GM12892 (cell line): ENCODE results near the gene FLYWCH2.

Source experiments
- DNase-seq: peaks from one replicate; pipeline ENCODE4 v3.0.0; 2011; ENCODE audit not compliant: insufficient read length
- FAIRE-seq: peaks from 2 replicates; lab custom pipeline; 2011; peaks lifted over from hg19 to GRCh38; lab: Jason Lieb, UNC
- POLR2A ChIP-seq: IDR thresholded peaks from 2 replicates; pipeline ENCODE4 v1.6.1; 2011; ENCODE audit warnings: low read depth, low read length, control low read depth
- POLR2AphosphoS5 ChIP-seq: IDR thresholded peaks from 2 replicates; pipeline ENCODE4 v1.6.1; 2011; ENCODE audit warnings: low read depth, low read length, control low read depth
- TAF1 ChIP-seq: IDR thresholded peaks from 2 replicates; pipeline ENCODE4 v1.6.1; 2011; ENCODE audit warnings: low read depth, mild to moderate bottlenecking, control low read depth, low read length, borderline replicate concordance

The FLYWCH2 gene

DNA sequence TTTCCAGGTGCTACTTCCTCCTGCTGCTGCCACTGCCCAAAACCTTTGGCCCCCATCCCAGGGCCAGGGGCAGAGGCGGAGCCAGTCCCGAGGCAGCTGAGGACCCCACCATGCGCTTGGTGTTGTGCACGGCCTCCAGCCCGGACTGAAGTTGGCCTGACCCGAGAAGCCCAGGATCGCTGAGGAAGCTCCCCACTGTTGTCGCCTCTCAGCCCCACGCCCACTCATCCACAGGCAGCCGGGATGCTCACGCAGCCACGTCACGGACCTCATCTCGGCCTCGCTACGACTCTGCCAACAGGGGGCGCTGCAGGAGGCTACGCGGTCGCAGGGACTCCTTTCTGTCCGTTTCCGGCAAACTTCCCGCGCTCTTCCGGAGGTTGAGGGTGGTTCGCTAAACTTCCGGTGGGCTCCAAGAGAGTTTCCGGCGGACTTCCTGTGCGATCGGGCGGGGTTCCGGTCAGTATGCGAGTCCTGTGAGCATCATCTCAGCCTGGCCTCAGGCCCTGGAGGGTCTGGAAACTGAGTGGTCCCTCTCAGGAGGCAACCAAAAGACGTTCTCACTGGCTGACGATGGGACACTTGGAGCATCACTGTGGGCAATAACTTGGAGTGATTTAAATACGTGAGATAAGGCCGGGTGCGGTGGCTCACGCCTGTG, 40.5 kb upstream of the FLYWCH2 start:
- no peak for DNase-seq
- TF ChIP-seq TAF1 (no peak), POLR2A (no peak), POLR2AphosphoS5 (no peak)
- no peak for FAIRE-seq

GRCh38 chr16:2843526-2843925, 39.5 kb upstream of the FLYWCH2 start:
- TF ChIP-seq POLR2A = no peak
- FAIRE-seq (no peak), DNase-seq (no peak)

DNA sequence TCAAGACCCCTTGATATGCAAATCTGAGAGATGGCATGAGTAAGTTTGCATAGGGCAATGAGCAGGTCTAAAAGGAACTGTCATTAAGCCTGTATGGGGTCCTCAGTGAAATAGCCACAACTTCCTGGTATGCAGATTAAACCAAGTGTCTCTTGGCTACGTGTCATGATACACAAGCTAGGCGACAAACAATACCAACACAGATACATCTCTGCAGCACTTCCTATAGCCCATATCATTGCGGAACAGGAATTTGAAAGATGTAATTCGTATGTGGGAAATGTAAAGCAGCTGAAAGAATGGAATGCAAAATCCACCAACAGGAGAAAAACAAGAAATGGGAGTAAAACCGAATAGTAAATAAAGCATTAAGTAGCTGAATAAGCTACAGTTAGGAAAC, 37.9 kb upstream of the FLYWCH2 start:
- FAIRE-seq = no peak
- DNase-seq = no peak

DNA sequence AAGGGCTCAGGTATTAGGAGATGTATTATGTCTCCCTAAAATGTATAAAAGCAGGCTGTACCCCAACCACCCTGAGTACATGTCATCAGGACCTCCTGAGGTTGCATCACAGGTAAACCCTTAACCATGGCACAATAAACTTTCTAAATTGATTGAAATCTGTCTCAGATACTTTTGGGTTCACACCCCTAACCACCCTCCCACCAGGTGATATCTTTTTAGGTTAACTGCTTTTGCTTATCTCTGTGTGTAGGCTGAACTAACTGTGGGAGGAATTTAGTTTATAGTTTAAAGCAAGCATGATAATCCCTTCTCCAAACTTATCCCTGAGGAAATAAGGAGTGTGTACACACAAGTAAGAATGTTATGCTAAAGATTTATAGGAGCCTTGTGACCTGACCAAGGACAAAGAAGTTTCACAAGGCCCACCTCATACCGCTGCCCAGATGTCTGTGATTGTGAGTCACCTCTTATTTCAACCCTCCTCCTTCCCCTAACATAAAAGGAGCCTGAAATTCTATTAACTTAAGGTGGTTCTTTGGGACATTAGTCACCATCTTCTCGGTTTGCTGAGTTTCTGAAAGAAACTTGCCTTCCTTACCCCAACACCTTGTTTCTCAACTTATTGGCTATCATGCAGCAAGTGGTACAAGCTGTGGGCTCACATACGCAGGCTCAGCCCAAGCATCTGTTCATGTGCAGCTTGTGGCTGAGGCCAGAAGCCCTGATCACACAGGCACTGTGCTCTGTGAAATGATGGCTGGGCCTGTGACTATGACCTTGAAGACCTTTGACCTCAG, 36.3 kb upstream of the FLYWCH2 start:
- FAIRE-seq = no peak
- TF ChIP-seq TAF1 (no peak), POLR2AphosphoS5 (no peak), POLR2A (no peak)
- no peak for DNase-seq

More for the DNA sequence above, 37.9 kb upstream of the FLYWCH2 start:
- no peak for TF ChIP-seq POLR2AphosphoS5
- no peak for TF ChIP-seq POLR2A
- TF ChIP-seq TAF1 = no peak

- no peak for FAIRE-seq
- DNase-seq = no peak
- no peak for TF ChIP-seq TAF1
- no peak for TF ChIP-seq POLR2AphosphoS5
- no peak for TF ChIP-seq POLR2A
These were observed 33.9 kb upstream of the FLYWCH2 start for GRCh38 chr16:2848933-2849725.

DNA sequence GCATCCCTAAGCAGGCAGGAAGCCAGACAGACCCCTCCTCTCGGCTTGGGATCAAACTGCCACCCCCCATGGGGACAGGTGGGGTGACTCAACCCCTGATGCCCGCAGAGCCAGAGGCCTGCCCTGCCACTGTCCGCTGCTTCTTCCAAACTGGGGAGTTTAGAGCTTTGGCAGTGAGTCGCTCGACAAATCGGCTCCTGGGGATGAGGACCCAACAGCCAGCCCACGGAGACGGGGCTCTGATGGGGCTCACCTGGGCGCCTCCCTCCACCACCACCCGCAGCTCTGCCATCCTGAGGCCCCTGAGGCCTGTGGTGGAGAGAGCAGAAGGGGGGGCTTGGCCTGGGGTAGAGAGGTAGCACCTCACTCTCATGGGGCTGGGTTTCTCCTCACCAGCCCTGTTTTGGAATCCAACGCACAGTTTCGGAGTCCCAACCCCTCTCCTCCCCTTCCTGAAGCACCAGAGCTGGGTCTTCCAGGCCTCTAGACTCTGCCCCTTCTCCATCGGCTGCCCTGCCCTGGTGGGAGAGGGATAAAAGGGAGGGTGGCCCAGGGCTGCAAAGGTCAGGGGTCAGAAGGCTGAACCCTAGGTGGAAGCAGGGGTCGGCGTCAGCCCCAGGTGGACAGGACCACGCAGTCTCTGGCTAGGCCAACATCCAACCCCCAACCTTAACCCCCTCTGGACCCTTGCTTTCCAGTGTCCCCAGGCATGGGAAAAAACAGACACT, 30.8 kb upstream of the FLYWCH2 start:
- no peak for TF ChIP-seq POLR2AphosphoS5
- no peak for TF ChIP-seq POLR2A
- TF ChIP-seq TAF1 = no peak
- FAIRE-seq (no peak), DNase-seq (no peak)

DNA sequence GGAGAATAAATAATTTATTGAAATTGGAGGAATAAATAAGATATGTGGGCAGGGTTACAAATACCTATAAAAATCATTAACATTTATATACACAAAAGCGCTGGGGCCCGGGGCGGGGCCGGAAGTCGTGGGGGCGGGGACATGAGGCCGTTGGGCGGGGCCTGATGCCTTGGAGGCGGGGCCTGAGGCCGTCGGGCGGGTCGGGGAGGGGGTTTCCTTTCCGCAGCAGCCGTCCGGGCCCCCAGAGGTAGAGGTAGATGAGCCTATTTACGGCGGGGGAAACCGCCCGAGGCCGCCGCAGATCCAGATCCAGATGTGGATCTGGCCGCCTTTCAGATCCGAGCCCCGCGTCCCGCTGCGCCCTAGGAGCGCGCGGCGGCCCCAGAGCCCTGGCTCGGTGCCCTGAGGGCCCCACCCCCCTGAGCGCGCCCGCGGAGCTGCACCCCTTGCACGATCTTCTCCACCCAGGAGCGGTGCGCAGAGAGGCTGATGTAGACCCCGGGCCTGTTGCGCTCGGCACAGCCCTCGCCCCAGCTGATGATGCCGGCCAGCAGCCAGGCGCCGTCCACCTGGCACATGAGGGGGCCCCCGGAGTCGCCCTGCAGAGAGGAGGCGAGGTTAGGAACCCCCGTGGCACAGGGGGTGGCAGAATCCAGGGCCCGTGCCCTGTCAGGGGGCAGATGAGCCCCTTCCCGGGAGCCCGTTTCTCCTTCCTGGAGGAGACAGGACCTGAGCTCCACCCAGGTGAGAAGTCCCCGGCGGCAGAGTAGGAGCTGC, 30.1 kb upstream of the FLYWCH2 start:
- TF ChIP-seq POLR2A (no peak), TAF1 (no peak), POLR2AphosphoS5 (no peak)
- no peak for FAIRE-seq
- DNase-seq = no peak

DNA sequence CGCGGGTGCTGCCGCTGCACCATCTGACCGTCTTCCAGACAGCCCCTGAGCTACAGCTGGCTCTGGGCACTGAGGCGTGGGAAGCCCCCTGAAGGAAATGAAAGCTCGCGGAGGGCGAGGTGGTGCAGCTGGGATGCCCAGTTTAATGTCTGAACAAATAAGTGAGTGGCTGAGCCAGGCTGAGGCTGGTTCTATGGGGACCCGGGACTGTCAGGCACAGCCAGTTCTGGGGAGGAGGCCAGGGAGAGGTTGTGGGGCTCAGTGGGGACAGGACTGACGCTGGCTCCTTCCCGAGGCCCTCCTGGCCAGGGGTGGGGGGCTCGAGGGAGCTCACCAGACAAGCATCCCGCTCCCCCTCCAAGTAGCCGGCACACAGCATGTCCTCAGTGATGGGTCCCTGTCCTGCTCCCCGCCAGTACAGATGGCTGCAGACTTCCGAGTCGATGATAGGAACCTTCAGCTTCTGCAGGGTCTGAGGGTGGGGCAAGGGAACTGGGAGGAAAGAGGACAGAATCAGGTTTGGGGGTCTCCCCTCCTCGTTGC, 29.4 kb upstream of the FLYWCH2 start:
- TF ChIP-seq POLR2AphosphoS5 = no peak
- no peak for TF ChIP-seq TAF1
- no peak for TF ChIP-seq POLR2A
- DNase-seq (no peak), FAIRE-seq (no peak)

- FAIRE-seq = no peak
- TF ChIP-seq POLR2AphosphoS5 (no peak), POLR2A (no peak), TAF1 (no peak)
These were observed 28.2 kb upstream of the FLYWCH2 start for GRCh38 chr16:2854700-2855309.

DNA sequence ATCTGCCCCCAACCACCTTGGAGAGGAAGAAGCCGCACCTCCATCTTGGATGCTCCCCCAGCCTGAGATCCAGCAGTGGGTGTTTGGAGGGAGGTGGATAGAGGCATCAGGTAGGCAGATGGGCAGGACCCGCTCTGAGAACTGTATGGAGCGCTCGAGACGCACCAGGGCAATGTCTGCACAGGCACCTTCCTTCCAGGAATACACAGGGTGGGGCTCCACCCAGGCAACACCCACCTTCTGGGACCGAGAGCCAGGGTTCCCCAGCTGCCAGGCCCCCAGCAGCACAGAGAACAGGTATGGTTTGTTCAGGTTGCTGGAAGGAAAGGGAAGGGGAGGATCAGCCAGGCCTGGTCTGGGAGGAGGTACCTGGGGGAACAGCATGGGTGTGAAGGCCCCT, 27.5 kb upstream of the FLYWCH2 start:
- FAIRE-seq (no peak), DNase-seq (no peak)
- no peak for TF ChIP-seq POLR2A
- no peak for TF ChIP-seq TAF1
- TF ChIP-seq POLR2AphosphoS5 = no peak

More at GRCh38 chr16:2854700-2855309, 28.2 kb upstream of the FLYWCH2 start:
- DNase-seq = no peak
